ENCODE data around the gene ITCH.

- TF ChIP-seq TAF1 (IDR thresholded peaks at IDR 0.05; ENCODE audit: low read depth, low read length) = no peak
- TF ChIP-seq POLR2A (IDR thresholded peaks at IDR 0.05; ENCODE audit: low read depth, low read length) = no peak
- no peak for TF ChIP-seq POLR2AphosphoS5 (IDR thresholded peaks at IDR 0.05; ENCODE audit: low read depth, low read length)
Observed at GRCh38 chr20:34403063-34403827, 40.2 kb downstream of the ITCH start.

Data from GM12891 (cell line).